Mucosa of descending colon (tissue), 3 donors: Measurements from ENCODE around the gene PPFIA3. TPM values are rescaled to one million over a fixed set of nuclear protein-coding genes. Genes with fewer than 3 reads are reported as not detected.

Source experiments
- ATAC-seq: fragments of 200-7000 bp; cut with Tn5 transposase; one replicate; pipeline ENCODE4 v1.9.1; 2020; ENCODE audit warnings: mild to moderate bottlenecking, moderate library complexity
- DNase-seq, 3 donors: peaks; one replicate each; pipeline ENCODE4 v3.0.0-alpha.2; 2020
- H3K36me3 ChIP-seq: fragments of 200-600 bp; one replicate; pipeline ENCODE4 v1.8.0; 2021; ENCODE audit warnings: low read depth, mild to moderate bottlenecking
- H3K4me1 ChIP-seq: fragments of 200-600 bp; one replicate; pipeline ENCODE4 v1.8.0; 2021; ENCODE audit warnings: low read depth, mild to moderate bottlenecking
- H3K4me3 ChIP-seq: fragments of 200-600 bp; one replicate; pipeline ENCODE4 v1.8.0; 2021; ENCODE audit warnings: mild to moderate bottlenecking
- H3K9me3 ChIP-seq: fragments of 200-600 bp; one replicate; pipeline ENCODE4 v1.8.0; 2021; ENCODE audit warnings: mild to moderate bottlenecking
- intact Hi-C, 2 donors: fragments of 100-400 bp; cut with DNase I in 1 of 2; cut with micrococcal nuclease in 1 of 2; formaldehyde crosslinking; loops; one replicate each; pipeline versions ENCODE4 v1.11.0 to v1.11.1; 2022; cut with DNase I, micrococcal nuclease
- total RNA-seq, 3 donors: library from RNA; stranded (reverse); fragmentation: NEBNext Ultra II Directional in 2 of 3; extraction: Animal tissue kit (Norgen Biotek cat#: 25700) in 2 of 3; gene quantifications; one replicate each; pipeline versions ENCODE4 v1.2.1 to v1.2.4, GENCODE V29; 2021 to 2023
- TF ChIP-seq, protein P1 (sequence below): fragments of 200-600 bp; IDR thresholded peaks from one replicate; pipeline ENCODE4 v1.8.0; 2022; ENCODE audit warnings: antibody characterized with exemption, mild to moderate bottlenecking
- donor health status: DM: no; HTN: no; CAD: no; lungs with moderate emphysema.
- donor health status: DM: no; HTN: no; CAD: no.
- donor health status: DM: no; HTN: yes; CAD: no.

Gene PPFIA3
- total RNA-seq, 3 donors from 2014 or later, result 15.1 to 21.4 (median 19.6) TPM

DNA sequence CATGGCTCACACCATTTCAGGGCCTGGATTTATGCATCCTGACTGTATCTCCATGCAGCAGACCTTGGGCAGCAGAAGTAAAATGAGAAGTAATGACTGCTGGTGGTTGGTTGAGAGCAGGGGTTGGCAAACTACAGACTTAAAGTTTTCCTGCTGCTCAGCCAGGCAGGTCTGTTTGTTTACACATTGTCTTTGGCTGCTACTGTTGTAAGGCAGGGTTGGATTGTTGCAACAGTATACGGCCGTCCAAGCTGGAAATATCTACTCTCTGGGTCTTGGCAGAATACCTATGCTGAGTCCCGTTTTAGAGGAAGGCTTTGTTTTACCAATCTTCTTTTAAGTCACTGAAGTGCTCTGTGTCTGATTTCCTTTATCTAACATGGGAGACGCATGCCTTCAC, 20.5 kb upstream of the PPFIA3 start:
- DNase-seq (no peak), ATAC-seq (no peak)
- TF ChIP-seq, protein P1, sequence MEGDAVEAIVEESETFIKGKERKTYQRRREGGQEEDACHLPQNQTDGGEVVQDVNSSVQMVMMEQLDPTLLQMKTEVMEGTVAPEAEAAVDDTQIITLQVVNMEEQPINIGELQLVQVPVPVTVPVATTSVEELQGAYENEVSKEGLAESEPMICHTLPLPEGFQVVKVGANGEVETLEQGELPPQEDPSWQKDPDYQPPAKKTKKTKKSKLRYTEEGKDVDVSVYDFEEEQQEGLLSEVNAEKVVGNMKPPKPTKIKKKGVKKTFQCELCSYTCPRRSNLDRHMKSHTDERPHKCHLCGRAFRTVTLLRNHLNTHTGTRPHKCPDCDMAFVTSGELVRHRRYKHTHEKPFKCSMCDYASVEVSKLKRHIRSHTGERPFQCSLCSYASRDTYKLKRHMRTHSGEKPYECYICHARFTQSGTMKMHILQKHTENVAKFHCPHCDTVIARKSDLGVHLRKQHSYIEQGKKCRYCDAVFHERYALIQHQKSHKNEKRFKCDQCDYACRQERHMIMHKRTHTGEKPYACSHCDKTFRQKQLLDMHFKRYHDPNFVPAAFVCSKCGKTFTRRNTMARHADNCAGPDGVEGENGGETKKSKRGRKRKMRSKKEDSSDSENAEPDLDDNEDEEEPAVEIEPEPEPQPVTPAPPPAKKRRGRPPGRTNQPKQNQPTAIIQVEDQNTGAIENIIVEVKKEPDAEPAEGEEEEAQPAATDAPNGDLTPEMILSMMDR, result no peak
- no peaks in the 10 kb centered on the region for H3K4me1 ChIP-seq
- intact Hi-C loops, result loop anchor here (5.0 to 10.0 kb wide), 3 partner anchors 46 to 109 kb away; no protein-coding TSS in a partner anchor
- peaks cover 3% of the 10 kb centered on the region for H3K36me3 ChIP-seq
- H3K4me3 ChIP-seq, result no peak overlapping the region
- no peaks in the 10 kb centered on the region for H3K9me3 ChIP-seq

DNA sequence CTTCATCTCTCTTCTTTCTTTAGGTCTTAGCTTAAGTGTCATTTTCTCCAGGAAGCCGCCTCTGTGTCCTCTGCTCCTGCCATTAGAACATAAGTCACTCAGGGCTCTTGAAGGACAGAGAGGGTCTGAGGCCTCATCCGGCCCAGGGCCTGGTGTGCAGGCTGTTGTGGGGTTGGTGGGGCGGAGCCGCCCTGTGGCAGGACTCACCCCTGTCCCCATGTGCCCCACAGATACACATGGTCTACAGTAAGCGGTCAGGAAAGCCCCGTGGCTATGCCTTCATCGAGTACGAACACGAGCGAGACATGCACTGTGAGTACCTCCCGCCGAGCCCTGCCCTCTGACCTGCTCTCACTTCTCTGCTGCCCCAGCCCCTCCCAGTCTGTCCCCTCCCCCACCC, 18.2 kb upstream of the PPFIA3 start:
- no peak overlapping the region for H3K4me3 ChIP-seq
- intact Hi-C loops, result no loop called here
- no peaks in the 10 kb centered on the region for H3K4me1 ChIP-seq
- H3K36me3 ChIP-seq, result peaks cover 3% of the 10 kb centered on the region
- ATAC-seq (no peak), DNase-seq (no peak)
- TF ChIP-seq, protein P1, result no peak
- no peaks in the 10 kb centered on the region for H3K9me3 ChIP-seq

DNA sequence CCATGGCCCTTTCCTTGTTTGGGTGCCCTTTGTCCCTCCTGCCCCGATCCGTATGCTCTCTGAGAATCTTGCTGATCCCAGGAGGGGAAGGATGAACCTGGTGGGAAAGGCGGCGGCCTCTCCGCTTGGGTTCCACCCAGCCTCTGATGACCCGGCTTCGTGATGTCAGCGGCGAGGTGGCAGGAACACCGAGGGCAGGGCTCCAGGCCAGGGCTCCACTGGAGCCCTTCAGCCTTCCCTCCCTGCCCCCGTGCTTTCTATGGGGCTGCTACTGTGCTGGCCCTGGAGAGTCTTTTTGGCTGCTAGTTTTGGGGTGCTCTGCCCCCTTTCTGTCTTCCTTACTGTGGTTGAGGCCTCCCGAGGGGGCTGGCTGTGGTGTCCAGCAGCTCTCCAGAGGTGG, 17.0 kb upstream of the PPFIA3 start:
- TF ChIP-seq, protein P1, result no peak
- intact Hi-C loops, result no loop called here
- Histone ChIP-seq H3K36me3 (peaks cover 3% of the 10 kb centered on the region), H3K4me1 (no peaks in the 10 kb centered on the region), H3K9me3 (no peaks in the 10 kb centered on the region), H3K4me3 (no peak overlapping the region)
- DNase-seq, result no peak
- no peak for ATAC-seq

DNA sequence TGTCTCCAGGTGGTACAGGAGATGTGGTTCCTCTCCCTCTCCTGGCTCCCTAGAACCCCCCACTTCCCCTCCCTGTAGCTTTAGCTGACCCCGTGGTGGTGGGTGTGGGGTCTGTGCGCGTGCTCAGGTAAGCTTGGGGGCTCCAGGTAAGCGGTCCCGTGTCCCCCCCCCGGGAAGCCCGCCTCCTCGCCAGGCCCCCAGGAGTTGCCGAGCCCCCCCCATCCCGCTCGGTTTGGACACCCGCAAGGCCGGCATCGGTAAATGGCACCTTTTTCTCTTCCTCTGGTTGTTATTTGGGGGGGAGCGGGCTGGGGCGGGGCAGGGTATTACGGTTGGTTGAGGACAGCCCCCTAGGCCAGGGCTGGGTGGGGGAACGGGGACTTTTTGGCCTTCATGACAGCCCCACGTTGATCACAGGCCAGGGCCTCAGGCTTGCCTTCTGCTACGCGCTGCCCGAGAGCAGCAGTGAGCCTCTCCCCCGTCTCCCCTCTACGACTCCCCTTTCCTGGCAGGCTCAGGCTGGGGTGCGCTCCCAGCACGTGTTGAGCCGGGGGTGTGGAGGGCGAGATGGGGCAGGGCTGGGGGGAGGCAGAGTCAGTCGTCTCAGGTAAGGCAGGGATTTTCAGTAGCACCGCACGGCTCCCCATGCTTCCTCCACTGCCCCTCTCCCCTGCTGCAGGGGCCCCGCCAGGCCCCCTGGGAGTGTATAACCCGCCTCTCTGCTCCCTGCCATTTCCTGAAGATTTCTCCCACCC, 15.8 kb upstream of the PPFIA3 start:
- intact Hi-C loops, result no loop called here
- TF ChIP-seq, protein P1, result no peak
- Histone ChIP-seq H3K4me1 (no peaks in the 10 kb centered on the region), H3K4me3 (no peak overlapping the region), H3K9me3 (no peaks in the 10 kb centered on the region), H3K36me3 (peaks cover 3% of the 10 kb centered on the region)
- DNase-seq, result no peak
- ATAC-seq, result no peak

DNA sequence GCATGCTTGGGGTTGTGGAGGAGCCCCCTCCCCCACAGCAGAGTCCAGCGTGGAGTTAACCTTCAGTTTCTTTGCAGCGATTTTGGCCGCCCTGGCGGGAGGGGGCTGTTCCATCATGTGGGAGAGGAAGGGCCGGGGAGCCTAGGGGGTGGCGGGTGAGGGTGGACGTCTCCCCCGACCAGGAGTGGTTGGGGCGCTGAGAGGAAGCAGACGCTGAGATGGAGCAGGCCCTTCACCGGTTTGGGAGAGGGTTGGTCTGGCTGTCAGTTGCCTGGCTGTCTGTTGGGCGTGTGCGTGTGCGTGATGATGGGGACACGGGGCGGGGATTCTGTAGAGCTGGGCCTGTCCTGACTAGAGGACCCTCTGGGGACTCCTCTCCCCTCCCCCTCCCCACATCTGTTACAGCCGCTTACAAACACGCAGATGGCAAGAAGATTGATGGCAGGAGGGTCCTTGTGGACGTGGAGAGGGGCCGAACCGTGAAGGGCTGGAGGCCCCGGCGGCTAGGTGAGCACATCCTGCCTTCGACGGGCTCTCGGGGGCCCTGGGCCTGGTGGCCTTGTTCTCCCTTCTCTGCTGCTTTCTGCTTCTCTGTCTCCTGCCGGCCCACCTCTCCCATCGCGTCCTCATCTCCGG, 15.0 kb upstream of the PPFIA3 start:
- Histone ChIP-seq H3K36me3 (peaks cover 3% of the 10 kb centered on the region), H3K4me1 (no peaks in the 10 kb centered on the region), H3K9me3 (no peaks in the 10 kb centered on the region), H3K4me3 (no peak overlapping the region)
- intact Hi-C loops, result no loop called here
- TF ChIP-seq, protein P1, result no peak
- DNase-seq (no peak), ATAC-seq (no peak)
